NCI-H526 treated with DMSO at 0.1 percent for 48 hours (cell line): ENCODE results near the gene VRK1.

Source experiments
- DNase-seq: peaks from one replicate; lab custom pipeline; 2025; lab: John Stamatoyannopoulos, UW

Gene VRK1

GRCh38 chr14:96792003-96792402 is 5.2 kb upstream of the VRK1 start:
- no peak for DNase-seq

DNA sequence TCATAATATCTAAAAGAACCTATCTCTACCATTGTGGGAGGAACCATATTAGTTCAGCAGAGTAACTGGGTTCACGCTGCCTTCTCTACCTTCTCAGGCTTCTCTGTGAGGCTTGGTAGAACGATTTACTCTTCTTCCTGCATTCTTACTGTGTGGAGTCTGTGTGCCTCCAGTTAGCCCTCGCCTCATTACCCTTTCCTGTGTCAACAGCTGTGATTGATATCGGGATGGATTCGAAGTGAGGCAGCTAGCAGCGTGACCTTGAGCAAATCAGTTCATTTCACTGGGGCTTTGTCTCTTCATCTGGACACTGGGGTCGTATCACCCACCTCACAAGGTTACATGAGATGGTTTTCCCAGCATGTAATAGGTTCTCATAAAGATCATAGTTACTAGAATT is 4.6 kb upstream of the VRK1 start:
- no peak for DNase-seq

GRCh38 chr14:96793547-96793946 is 3.6 kb upstream of the VRK1 start:
- no peak for DNase-seq

DNA sequence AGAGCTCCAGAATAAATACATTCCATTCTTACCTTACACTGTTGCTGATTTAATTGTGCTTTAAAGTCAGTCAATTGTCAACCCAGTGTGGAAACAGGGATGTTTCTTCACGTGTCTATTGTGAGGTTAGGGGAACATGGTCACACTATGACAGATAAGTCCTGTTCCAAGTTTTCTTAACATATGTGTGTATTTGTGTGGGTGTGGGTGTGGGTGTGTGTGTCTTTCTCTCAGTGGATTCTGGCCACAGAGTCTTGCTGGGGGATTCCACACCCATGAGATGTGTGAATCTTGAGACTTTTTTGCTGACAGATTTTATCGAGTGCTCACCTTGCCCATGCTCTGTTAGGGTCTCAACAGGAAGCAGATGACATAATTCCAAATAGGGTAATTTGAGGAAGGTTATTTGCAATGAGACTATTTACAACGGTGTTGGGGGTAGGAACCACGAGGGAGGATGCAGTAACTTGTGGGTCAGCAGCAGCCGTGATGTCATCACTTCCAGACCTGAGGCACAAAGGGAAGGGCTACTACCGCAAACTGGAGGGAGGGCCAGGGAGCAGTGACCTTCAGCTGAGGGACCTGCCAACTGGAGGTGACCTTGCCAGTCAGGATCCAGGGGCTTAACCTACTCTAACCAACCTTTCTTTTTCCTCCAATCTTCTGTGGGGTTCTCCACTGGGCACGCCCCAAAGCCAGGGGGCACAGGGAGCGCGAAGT is 1.9 kb upstream of the VRK1 start:
- DNase-seq, result no peak

- no peak for DNase-seq
Observed at GRCh38 chr14:96797582-96798349, 584 bp downstream of the VRK1 start.

DNA sequence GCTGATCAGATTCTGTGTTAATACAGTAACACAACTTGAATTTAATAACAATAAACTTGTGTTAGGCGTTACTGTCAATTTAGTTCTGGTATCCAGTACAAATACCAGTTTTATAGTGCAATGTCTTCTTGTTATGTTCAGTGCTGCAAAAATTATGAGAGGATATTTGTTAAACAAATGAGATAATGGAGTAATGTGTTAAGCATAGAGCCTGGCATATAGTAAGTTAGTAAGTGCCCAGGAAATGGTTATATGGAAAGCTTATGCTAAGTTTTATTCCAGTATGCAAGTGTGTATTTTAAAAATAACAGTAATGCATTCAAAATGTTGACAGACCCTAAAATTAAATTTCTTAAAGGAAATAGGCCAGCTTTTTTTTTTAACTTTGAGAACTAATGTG is 1.8 kb downstream of the VRK1 start:
- peak; percentile 94 for DNase-seq

GRCh38 chr14:96799489-96800054 is 2.4 kb downstream of the VRK1 start:
- peak; percentile 61 for DNase-seq

DNA sequence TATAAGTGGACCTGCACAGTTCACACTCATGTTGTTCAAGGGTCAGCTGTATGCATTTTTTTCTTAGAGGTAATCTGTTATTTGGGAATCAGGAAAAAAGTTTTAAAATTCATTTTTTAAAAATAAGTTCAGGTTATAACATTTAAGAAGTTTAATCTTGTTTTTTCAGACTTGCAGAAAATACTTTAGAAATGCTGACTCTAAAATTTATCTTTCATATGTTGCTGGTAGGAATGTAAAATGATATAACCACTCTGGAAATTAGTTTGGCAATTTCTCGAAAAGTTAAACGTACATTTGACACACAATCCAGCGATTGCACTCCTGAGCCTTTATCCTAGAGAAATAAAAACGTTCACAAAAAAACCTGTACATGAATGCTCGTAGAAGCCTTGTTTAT is 4.7 kb downstream of the VRK1 start:
- DNase-seq, result no peak

DNA sequence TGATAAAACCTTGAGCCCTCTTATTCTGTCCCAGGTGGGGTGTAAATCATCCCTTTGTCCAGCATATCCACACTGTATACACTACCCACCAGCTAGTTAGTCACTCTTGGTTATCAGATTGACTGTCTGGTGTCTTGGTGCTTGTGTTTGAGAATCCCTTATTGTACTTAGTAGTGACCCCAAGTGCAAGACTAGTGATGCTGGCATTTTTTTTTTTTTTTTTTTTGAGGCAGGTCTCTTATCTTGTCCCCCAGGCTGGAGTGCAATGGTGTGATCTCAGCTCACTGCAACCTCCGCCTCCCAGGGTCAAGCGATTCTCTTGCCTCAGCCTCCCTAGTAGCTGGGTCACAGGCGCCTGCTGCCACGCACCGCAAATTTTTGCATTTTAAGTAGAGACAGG is 5.8 kb downstream of the VRK1 start:
- DNase-seq, result no peak

- no peak for DNase-seq
Observed at GRCh38 chr14:96803958-96804357, 6.8 kb downstream of the VRK1 start.

DNA sequence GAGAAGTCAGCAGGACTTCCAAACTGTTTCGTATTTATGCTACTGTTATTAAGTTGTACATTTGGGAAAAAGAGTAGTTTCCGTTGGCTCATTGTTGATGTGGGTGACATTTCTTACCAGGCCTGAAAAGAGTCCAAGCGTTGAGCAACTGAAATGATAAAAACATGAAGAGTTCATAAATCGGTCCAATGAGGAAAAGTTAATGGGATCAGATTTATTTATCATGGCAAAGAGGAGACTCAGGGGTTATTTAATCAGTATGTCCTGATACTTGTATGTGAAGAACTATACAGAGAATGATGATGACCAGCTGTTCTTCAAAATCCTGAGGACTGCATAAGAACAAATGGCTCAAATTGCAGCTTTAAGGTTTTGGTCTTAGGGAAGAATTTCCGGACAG is 7.7 kb downstream of the VRK1 start:
- no peak for DNase-seq

DNA sequence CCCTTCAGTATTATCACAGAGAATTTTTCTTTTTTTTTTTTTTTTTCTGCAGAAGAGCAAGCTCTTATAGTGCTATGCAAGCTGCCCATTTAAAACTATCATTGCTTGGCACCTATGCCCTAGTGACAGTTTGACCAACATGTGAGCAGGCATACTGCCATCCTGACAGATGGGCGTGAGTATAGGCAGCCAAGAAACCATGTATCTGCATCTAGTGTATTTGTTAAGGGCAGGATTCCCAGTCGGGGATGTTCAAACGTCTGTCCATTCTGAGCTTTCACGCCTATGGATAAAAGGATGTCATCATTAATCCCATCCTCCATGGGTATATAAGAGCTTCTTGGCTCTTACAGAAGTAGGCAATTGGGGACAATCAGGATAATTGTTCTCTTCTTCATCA is 8.8 kb downstream of the VRK1 start:
- no peak for DNase-seq

- DNase-seq, result no peak
Observed at GRCh38 chr14:96806836-96807235, 9.7 kb downstream of the VRK1 start.

GRCh38 chr14:96808619-96809406 is 11.6 kb downstream of the VRK1 start:
- DNase-seq, result no peak

DNA sequence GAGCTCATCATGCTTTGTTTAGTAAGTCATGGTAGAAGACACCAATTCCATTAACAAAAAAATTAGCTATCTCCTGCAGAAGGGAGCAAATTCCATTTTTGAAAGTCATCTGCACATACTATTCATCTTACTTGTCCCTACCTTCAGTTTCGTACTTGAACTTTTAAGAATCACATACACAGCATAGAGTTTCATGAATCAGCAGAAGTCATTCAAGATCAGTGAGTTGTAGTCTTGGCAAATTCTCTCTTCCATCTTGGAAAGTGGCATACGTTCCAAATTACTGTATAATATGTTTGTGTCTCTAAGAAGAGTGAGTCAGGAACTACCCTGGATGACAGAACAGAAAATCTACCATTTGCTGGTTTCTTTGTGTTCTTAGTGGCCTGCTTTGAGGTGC is 14.1 kb downstream of the VRK1 start:
- no peak for DNase-seq

- DNase-seq, result no peak
Observed at GRCh38 chr14:96811985-96812667, 14.9 kb downstream of the VRK1 start.

DNA sequence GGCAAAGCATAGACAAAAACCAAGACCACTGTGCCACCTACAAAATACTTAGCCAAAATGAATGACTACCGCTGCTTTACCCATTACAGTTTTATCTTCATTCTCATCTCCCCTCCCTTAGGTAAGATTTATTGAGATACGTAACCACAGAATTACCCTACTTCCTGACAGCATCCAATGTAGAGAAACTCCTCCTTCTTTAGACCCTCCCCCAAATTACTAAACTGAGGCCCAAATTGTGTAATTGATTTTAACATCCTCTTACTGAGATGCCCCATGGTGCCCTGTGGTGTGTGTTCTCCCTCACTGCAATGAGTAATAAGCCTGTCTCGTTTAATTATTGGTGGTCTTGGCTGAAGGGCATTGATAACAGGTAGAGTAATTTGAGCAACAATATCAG is 19.1 kb downstream of the VRK1 start:
- DNase-seq, result no peak

GRCh38 chr14:96817750-96818666 is 20.8 kb downstream of the VRK1 start:
- DNase-seq, result no peak

DNA sequence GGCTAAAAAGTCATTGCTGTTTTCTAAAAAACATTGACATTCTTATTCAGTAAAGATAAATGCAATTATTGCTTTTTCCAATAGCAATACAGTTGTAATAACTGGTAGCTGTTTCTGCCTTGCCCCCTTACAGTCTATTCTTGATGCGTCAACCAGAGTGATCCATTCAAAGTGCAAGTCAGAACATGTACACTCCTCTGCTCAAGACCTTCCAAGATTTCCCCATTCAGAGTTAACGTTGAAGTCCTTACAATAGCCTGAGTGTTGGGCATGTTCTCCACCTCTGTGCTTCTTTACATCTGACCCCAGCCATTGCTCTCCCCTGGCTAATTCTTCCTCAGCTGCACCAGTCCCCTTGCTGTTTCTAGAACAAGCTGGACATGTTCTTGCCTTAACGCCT is 24.3 kb downstream of the VRK1 start:
- DNase-seq, result no peak

- DNase-seq, result no peak
Observed at GRCh38 chr14:96823652-96824051, 26.5 kb downstream of the VRK1 start.

GRCh38 chr14:96824283-96824682 is 27.1 kb downstream of the VRK1 start:
- DNase-seq, result no peak
